ENCODE measurements around the gene DLG2. TPM values are rescaled to one million over a fixed set of nuclear protein-coding genes. Genes with fewer than 3 reads are reported as not detected.

The DLG2 gene
- total and polyA plus RNA-seq, 2 donors, result 4.8 to 6.6 TPM

DNA sequence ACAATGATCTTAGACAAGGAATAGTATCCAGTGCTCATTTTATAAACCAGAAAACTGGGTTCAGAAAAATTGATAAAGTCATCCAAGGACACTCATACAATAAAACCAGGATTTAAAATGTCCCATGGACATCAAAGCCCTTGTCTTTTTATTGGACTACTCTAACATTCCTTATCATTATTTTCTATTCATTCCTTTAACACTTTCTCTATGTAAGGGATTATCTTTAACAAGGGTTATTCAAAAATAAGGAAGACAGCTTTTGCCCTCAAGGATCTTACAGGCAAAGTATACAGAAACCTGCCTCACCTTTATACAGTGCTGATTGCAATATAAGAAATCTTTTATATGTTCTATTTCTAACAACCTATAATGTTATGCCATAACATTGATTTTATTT lies 790.8 kb downstream of the DLG2 start:
- H3K27me3 ChIP-seq (ENCODE audit: control insufficient read depth in 2 of 2, insufficient read depth in 1 of 2, low read length in 1 of 2), result no peaks in the 10 kb centered on the region
- no peak for DNase-seq (ENCODE audit: low read depth in 6 of 9, low spot score in 9 of 9)
- H3K9me3 ChIP-seq (ENCODE audit: control insufficient read depth in 2 of 2, insufficient read depth in 1 of 2, low read length in 1 of 2), result no peaks in the 10 kb centered on the region
- H3K27ac ChIP-seq (ENCODE audit: low read depth in 1 of 2, low read length in 1 of 2), result no peak overlapping the region
- no peaks in the 10 kb centered on the region for H3K4me1 ChIP-seq (ENCODE audit: control insufficient read depth in 2 of 2, insufficient read depth in 2 of 2, low read length in 2 of 2)
- H3K4me3 ChIP-seq (ENCODE audit: low read length in 2 of 2), result no peak overlapping the region
- no peaks in the 10 kb centered on the region for H3K36me3 ChIP-seq (ENCODE audit: control insufficient read depth in 2 of 2, insufficient read depth in 2 of 2, low read length in 1 of 2)

GRCh38 chr11:84833488-84834088 lies 793.6 kb downstream of the DLG2 start:
- H3K27ac ChIP-seq (ENCODE audit: low read depth in 1 of 2, low read length in 1 of 2), result no peak overlapping the region
- H3K36me3 ChIP-seq (ENCODE audit: control insufficient read depth in 2 of 2, insufficient read depth in 2 of 2, low read length in 1 of 2), result no peaks in the 10 kb centered on the region
- no peak for DNase-seq (ENCODE audit: low read depth in 6 of 9, low spot score in 9 of 9)
- no peaks in the 10 kb centered on the region for H3K27me3 ChIP-seq (ENCODE audit: control insufficient read depth in 2 of 2, insufficient read depth in 1 of 2, low read length in 1 of 2)
- H3K4me1 ChIP-seq (ENCODE audit: control insufficient read depth in 2 of 2, insufficient read depth in 2 of 2, low read length in 2 of 2), result no peaks in the 10 kb centered on the region
- no peak overlapping the region for H3K4me3 ChIP-seq (ENCODE audit: low read length in 2 of 2)
- 89% methylated on average over 2 of the region's 2 CpGs for WGBS
- no peaks in the 10 kb centered on the region for H3K9me3 ChIP-seq (ENCODE audit: control insufficient read depth in 2 of 2, insufficient read depth in 1 of 2, low read length in 1 of 2)

- DNase-seq (ENCODE audit: low read depth in 6 of 9, low spot score in 9 of 9), result no peak
- Histone ChIP-seq H3K4me1 (ENCODE audit: control insufficient read depth in 2 of 2, insufficient read depth in 2 of 2, low read length in 2 of 2) (no peaks in the 10 kb centered on the region), H3K4me3 (ENCODE audit: low read length in 2 of 2) (no peak overlapping the region), H3K9me3 (ENCODE audit: control insufficient read depth in 2 of 2, insufficient read depth in 1 of 2, low read length in 1 of 2) (no peaks in the 10 kb centered on the region), H3K36me3 (ENCODE audit: control insufficient read depth in 2 of 2, insufficient read depth in 2 of 2, low read length in 1 of 2) (no peaks in the 10 kb centered on the region), H3K27ac (ENCODE audit: low read depth in 1 of 2, low read length in 1 of 2) (no peak overlapping the region), H3K27me3 (ENCODE audit: control insufficient read depth in 2 of 2, insufficient read depth in 1 of 2, low read length in 1 of 2) (no peaks in the 10 kb centered on the region)
Observed at GRCh38 chr11:84830372-84830771, 796.8 kb downstream of the DLG2 start.

DNA sequence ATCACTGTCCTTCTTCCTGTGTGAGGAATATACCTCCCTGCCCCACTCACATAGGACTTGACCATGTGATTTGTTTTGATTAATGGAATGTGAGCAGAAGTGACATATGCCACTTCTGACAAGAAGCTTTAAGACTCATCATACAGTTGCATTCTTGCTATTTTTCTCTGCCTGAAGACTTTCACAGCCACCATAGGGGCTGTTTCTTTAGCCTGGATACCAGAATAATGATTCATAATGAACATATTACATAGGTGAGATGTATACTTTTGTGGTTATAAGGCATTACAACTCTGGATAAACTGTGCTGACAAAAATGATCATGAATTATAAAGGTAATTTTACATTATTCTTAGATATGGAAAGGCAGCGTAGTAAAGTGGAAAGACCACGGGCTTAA lies 798.0 kb downstream of the DLG2 start:
- WGBS, result 93% methylated on average over 2 of the region's 2 CpGs
- H3K27ac ChIP-seq (ENCODE audit: low read depth in 1 of 2, low read length in 1 of 2), result no peak overlapping the region
- H3K36me3 ChIP-seq (ENCODE audit: control insufficient read depth in 2 of 2, insufficient read depth in 2 of 2, low read length in 1 of 2), result no peaks in the 10 kb centered on the region
- no peaks in the 10 kb centered on the region for H3K27me3 ChIP-seq (ENCODE audit: control insufficient read depth in 2 of 2, insufficient read depth in 1 of 2, low read length in 1 of 2)
- H3K9me3 ChIP-seq (ENCODE audit: control insufficient read depth in 2 of 2, insufficient read depth in 1 of 2, low read length in 1 of 2), result no peaks in the 10 kb centered on the region
- no peaks in the 10 kb centered on the region for H3K4me1 ChIP-seq (ENCODE audit: control insufficient read depth in 2 of 2, insufficient read depth in 2 of 2, low read length in 2 of 2)
- H3K4me3 ChIP-seq (ENCODE audit: low read length in 2 of 2), result no peak overlapping the region
- no peak for DNase-seq (ENCODE audit: low read depth in 6 of 9, low spot score in 9 of 9)

GRCh38 chr11:84828616-84829015 lies 798.5 kb downstream of the DLG2 start:
- no peaks in the 10 kb centered on the region for H3K36me3 ChIP-seq (ENCODE audit: control insufficient read depth in 2 of 2, insufficient read depth in 2 of 2, low read length in 1 of 2)
- 92% methylated on average over 2 of the region's 2 CpGs for WGBS
- H3K27me3 ChIP-seq (ENCODE audit: control insufficient read depth in 2 of 2, insufficient read depth in 1 of 2, low read length in 1 of 2), result no peaks in the 10 kb centered on the region
- no peaks in the 10 kb centered on the region for H3K4me1 ChIP-seq (ENCODE audit: control insufficient read depth in 2 of 2, insufficient read depth in 2 of 2, low read length in 2 of 2)
- no peaks in the 10 kb centered on the region for H3K9me3 ChIP-seq (ENCODE audit: control insufficient read depth in 2 of 2, insufficient read depth in 1 of 2, low read length in 1 of 2)
- DNase-seq (ENCODE audit: low read depth in 6 of 9, low spot score in 9 of 9), result no peak
- H3K27ac ChIP-seq (ENCODE audit: low read depth in 1 of 2, low read length in 1 of 2), result no peak overlapping the region
- no peak overlapping the region for H3K4me3 ChIP-seq (ENCODE audit: low read length in 2 of 2)

DNA sequence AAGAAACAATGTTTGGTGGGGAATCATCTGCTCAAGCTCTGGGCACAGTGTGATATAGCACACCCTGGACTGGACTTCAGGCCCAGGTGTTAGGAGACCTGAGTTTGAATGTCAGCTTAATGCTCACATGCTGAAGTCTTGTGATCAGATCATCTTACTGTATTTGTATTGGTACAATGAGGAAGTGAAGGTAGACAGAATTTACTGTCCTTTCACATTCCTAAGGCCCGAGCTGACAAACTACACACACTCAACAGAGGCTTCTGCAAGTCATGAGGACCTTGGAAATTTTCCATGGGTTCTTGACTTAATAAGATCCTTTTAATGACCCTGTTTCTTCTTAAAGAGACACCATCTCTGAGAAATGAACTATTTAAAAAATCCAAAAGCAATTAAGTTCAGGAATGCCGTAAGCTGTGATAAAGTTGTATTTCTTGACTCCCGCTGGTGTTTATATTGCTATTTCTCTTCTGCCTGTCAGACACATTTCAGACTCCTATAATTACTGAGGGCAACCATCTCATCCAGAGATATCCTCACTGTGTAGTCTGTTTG lies 802.0 kb downstream of the DLG2 start:
- no peak overlapping the region for H3K4me3 ChIP-seq (ENCODE audit: low read length in 2 of 2)
- H3K27me3 ChIP-seq (ENCODE audit: control insufficient read depth in 2 of 2, insufficient read depth in 1 of 2, low read length in 1 of 2), result no peaks in the 10 kb centered on the region
- 91% methylated on average over 3 of the region's 3 CpGs for WGBS
- no peaks in the 10 kb centered on the region for H3K9me3 ChIP-seq (ENCODE audit: control insufficient read depth in 2 of 2, insufficient read depth in 1 of 2, low read length in 1 of 2)
- no peaks in the 10 kb centered on the region for H3K36me3 ChIP-seq (ENCODE audit: control insufficient read depth in 2 of 2, insufficient read depth in 2 of 2, low read length in 1 of 2)
- DNase-seq (ENCODE audit: low read depth in 6 of 9, low spot score in 9 of 9), result no peak
- H3K4me1 ChIP-seq (ENCODE audit: control insufficient read depth in 2 of 2, insufficient read depth in 2 of 2, low read length in 2 of 2), result no peaks in the 10 kb centered on the region
- H3K27ac ChIP-seq (ENCODE audit: low read depth in 1 of 2, low read length in 1 of 2), result no peak overlapping the region

- WGBS, result 92% methylated on average over 3 of the region's 3 CpGs
- no peaks in the 10 kb centered on the region for H3K4me1 ChIP-seq (ENCODE audit: control insufficient read depth in 2 of 2, insufficient read depth in 2 of 2, low read length in 2 of 2)
Observed at GRCh38 chr11:84824624-84825023, 802.5 kb downstream of the DLG2 start.

DNA sequence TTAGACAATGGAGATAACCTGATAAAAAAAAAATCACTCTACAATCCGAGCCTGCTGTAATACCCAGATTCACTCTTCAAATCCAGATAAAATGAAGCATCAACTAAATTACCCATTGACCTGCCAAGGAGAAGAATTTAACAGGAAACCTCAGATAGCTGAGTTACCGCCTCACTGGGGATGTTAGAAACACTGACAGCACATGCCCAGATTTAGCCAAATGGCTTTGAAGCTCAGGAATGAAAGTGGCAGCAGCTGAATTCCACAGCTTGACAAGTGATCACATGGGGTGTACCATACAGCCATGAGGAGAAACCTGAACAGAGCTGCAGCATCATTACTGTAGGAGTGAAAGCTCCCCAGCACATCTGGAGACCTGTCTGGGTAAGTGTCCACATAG lies 807.6 kb downstream of the DLG2 start:
- no peaks in the 10 kb centered on the region for H3K9me3 ChIP-seq (ENCODE audit: control insufficient read depth in 2 of 2, insufficient read depth in 1 of 2, low read length in 1 of 2)
- no peaks in the 10 kb centered on the region for H3K27me3 ChIP-seq (ENCODE audit: control insufficient read depth in 2 of 2, insufficient read depth in 1 of 2, low read length in 1 of 2)
- H3K4me3 ChIP-seq (ENCODE audit: low read length in 2 of 2), result no peak overlapping the region
- WGBS, result 91% methylated on average over 2 of the region's 2 CpGs
- H3K27ac ChIP-seq (ENCODE audit: low read depth in 1 of 2, low read length in 1 of 2), result no peak overlapping the region
- H3K36me3 ChIP-seq (ENCODE audit: control insufficient read depth in 2 of 2, insufficient read depth in 2 of 2, low read length in 1 of 2), result no peaks in the 10 kb centered on the region
- no peaks in the 10 kb centered on the region for H3K4me1 ChIP-seq (ENCODE audit: control insufficient read depth in 2 of 2, insufficient read depth in 2 of 2, low read length in 2 of 2)
- DNase-seq (ENCODE audit: low read depth in 6 of 9, low spot score in 9 of 9), result no peak

More at GRCh38 chr11:84824624-84825023, 802.5 kb downstream of the DLG2 start:
- Histone ChIP-seq H3K27me3 (ENCODE audit: control insufficient read depth in 2 of 2, insufficient read depth in 1 of 2, low read length in 1 of 2) (no peaks in the 10 kb centered on the region), H3K4me3 (ENCODE audit: low read length in 2 of 2) (no peak overlapping the region), H3K36me3 (ENCODE audit: control insufficient read depth in 2 of 2, insufficient read depth in 2 of 2, low read length in 1 of 2) (no peaks in the 10 kb centered on the region), H3K9me3 (ENCODE audit: control insufficient read depth in 2 of 2, insufficient read depth in 1 of 2, low read length in 1 of 2) (no peaks in the 10 kb centered on the region), H3K27ac (ENCODE audit: low read depth in 1 of 2, low read length in 1 of 2) (no peak overlapping the region)
- DNase-seq (ENCODE audit: low read depth in 6 of 9, low spot score in 9 of 9), result no peak

- Histone ChIP-seq H3K27ac (ENCODE audit: low read depth in 1 of 2, low read length in 1 of 2) (no peak overlapping the region), H3K9me3 (ENCODE audit: control insufficient read depth in 2 of 2, insufficient read depth in 1 of 2, low read length in 1 of 2) (no peaks in the 10 kb centered on the region), H3K4me3 (ENCODE audit: low read length in 2 of 2) (no peak overlapping the region), H3K4me1 (ENCODE audit: control insufficient read depth in 2 of 2, insufficient read depth in 2 of 2, low read length in 2 of 2) (no peaks in the 10 kb centered on the region), H3K36me3 (ENCODE audit: control insufficient read depth in 2 of 2, insufficient read depth in 2 of 2, low read length in 1 of 2) (no peaks in the 10 kb centered on the region), H3K27me3 (ENCODE audit: control insufficient read depth in 2 of 2, insufficient read depth in 1 of 2, low read length in 1 of 2) (no peaks in the 10 kb centered on the region)
- 84% methylated on average over 1 of the region's 1 CpG for WGBS
- no peak for DNase-seq (ENCODE audit: low read depth in 6 of 9, low spot score in 9 of 9)
Observed at GRCh38 chr11:84819128-84819527, 808.0 kb downstream of the DLG2 start.

All from thymus (tissue), 11 donors.